Heart left ventricle (tissue), 16 donors: ENCODE data around the gene TIAL1. TPM values are rescaled to one million over a fixed set of nuclear protein-coding genes. Genes with fewer than 3 reads are reported as not detected.

ENCODE experiments used
- ATAC-seq, 4 donors: fragments of 200-7000 bp; cut with Tn5 transposase; one replicate each; pipeline ENCODE4 v1.9.1; 2020 to 2022; ENCODE audit warnings: moderate library complexity in 4 of 4, mild to moderate bottlenecking in 3 of 4, moderate number of reproducible peaks in 1 of 4
- DNase-seq, 5 donors: peaks; one replicate each; pipeline ENCODE4 v3.0.0-alpha.2; 2020
- H3K27ac ChIP-seq, 12 donors: fragments of 200-600 bp; sonication (generic) in 4 of 12; one replicate each; pipeline versions ENCODE4 v1.5.0 to v1.8.0; 2016 to 2022; ENCODE audit warnings: mild to moderate bottlenecking in 2 of 12
- H3K27me3 ChIP-seq, 9 donors: fragments of 200-600 bp; sonication (generic) in 2 of 9; one replicate each; pipeline versions ENCODE4 v1.5.1 to v1.8.0; 2016 to 2022; ENCODE audit warnings: mild to moderate bottlenecking in 3 of 9
- H3K36me3 ChIP-seq, 9 donors: fragments of 200-600 bp; sonication (generic) in 2 of 9; one replicate each; pipeline versions ENCODE4 v1.5.0 to v1.8.0; 2018 to 2022; ENCODE audit warnings: mild to moderate bottlenecking in 2 of 9
- H3K4me1 ChIP-seq, 12 donors: fragments of 200-600 bp; sonication (generic) in 4 of 12; one replicate each; pipeline versions ENCODE4 v1.5.0 to v1.8.0; 2016 to 2022; ENCODE audit warnings: mild to moderate bottlenecking in 3 of 12
- H3K4me3 ChIP-seq, 12 donors: fragments of 200-600 bp; sonication (generic) in 4 of 12; one replicate each; pipeline versions ENCODE4 v1.5.0 to v1.8.0; 2017 to 2022; ENCODE audit warnings: mild to moderate bottlenecking in 9 of 12, moderate library complexity in 4 of 12
- H3K9me3 ChIP-seq, 12 donors: fragments of 200-600 bp; sonication (generic) in 4 of 12; one replicate each; pipeline versions ENCODE4 v1.5.0 to v1.8.0; 2016 to 2022; ENCODE audit warnings: mild to moderate bottlenecking in 1 of 12
- POLR2A ChIP-seq, 2 donors: fragments of 450-650 bp; IDR thresholded peaks; one replicate each; pipeline ENCODE4 v1.6.1; 2017; ENCODE audit warnings: antibody characterized with exemption in 2 of 2, mild to moderate bottlenecking in 2 of 2, moderate library complexity in 2 of 2
- WGBS, 4 donors: extraction: QIAGEN DNeasy Blood & Tissue Kit in 2 of 4; methylation state at CpG; one replicate each; pipeline versions ENCODE4 v1.1.5 to v1.1.7; 2013 to 2018; 5-methylcytosine and 5-hydroxymethylcytosine counted together
- intact Hi-C, 10 donors: fragments of 100-400 bp; cut with DNase I; formaldehyde crosslinking; loops; one replicate each; pipeline versions ENCODE4 v1.11.1 to v1.14.2; 2022
- polyA plus RNA-seq, 2 donors: library from polyadenylated mRNA; stranded (reverse); fragments of 200-250 nt; gene quantifications; one replicate each; pipeline ENCODE4 v1.2.3, GENCODE V29; 2013
- total RNA-seq, 9 donors: library from RNA; depleted of rRNA in 2 of 9; stranded (reverse); fragments of >200 nt in 2 of 9; fragmentation: NEBNext Ultra II Directional in 3 of 9; extraction: Animal tissue kit (Norgen Biotek cat#: 25700) in 3 of 9; gene quantifications; one replicate each; pipeline versions ENCODE4 v1.1.0 to v1.2.4, GENCODE V29; 2016 to 2023
- TF ChIP-seq, protein P1 (sequence below), 12 donors: fragments of 200-600 bp; sonication (generic) in 4 of 12; IDR thresholded peaks; one replicate each; pipeline versions ENCODE4 v1.5.0 to v1.8.0; 2018 to 2022; ENCODE audit warnings: antibody characterized with exemption in 12 of 12, mild to moderate bottlenecking in 5 of 12
- donor health status: ischemic (EF 13 %, LVEDD 7.1; RV severe dilation, severe dysfunction).
- donor health status: healthy with polysubstance abuse.
- donor health status: DM: no; HTN: yes; CAD: no.
- donor health status: DM: no; HTN: no; CAD: no.
- donor health status: ischemic (EF 25% LVEDD 6.9; RV normal size, moderate dysfunction).
- donor health status: ischemic (EF 25% LVEDD 5.7; RV mildly dilated, moderate dysfunction).
- donor health status: healthy.
- donor health status: DM: yes; HTN: yes; CAD: no.
- donor health status: ischemic (EF 35%, LVEDD 5.7; RV mildly dilated, moderate dysfunction).
- donor health status: nonischemic (EF 11% LVEDD 7.7; RV severe dilation, severe dysfunction).
- donor health status: DM: yes; HTN: yes; CAD: no.
- donor health status: PGD.
- donor health status: ischemic (EF 29% LVEDD 5.4; RV normal size, mild dysfunction).
- donor health status: nonischemic (EF 23%, LVEDD 6.1; RV moderate dilation, normal function).

TIAL1 gene
- total and polyA plus RNA-seq, 11 donors, result 24.8 to 86.3 (median 65.2) TPM

DNA sequence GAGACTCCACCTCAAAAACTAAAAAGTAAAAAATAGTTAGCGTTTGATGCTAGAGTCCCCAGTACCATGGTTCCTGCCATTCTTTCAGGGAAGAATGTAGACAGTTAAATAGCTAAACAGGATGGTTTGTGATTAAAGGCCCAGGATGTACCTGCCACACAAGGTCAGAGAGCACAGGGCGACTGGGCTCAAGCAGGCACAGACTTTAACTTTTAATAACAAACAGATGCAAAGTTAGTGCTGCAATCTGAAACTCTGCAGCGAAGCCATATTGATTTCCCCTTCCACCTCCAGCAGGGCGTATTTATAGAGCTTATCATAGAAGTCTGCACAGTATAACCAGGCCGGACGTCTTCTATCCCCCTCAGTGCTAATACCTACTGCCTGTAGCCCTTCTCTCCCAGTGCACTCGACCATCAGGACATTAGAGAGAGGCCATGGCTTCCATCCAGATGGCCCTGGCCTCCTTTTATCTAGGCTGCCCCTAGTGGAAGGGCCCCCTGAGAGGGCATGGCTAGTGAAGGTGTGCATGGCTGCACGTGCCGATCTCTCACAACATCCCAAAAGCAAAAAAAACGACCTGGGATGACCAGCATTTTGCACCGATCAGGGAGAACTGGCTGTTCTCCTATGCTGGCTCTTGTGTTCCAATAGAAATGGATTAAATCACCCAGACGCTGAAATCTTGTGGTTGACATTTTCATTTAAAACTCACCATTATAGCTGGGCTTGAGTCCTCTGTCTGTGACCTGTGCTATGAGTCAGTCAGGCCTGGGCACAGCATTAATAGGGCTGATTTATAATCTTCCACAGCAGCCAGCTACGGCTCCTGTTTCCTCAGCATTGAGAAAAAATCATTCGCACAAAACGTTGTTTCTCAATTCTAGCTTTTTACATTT, 46.8 kb upstream of the TIAL1 start:
- DNase-seq, result no peak
- Histone ChIP-seq H3K4me3 (no peak overlapping the region), H3K4me1 (no peaks in the 10 kb centered on the region), H3K27ac (no peak overlapping the region), H3K36me3 (no peaks in the 10 kb centered on the region), H3K9me3 (peaks cover 0 to 19% (median 10%) of the 10 kb centered on the region in 12 donors), H3K27me3 (no peaks in the 10 kb centered on the region)
- intact Hi-C loops, result no loop called here
- no peak for ATAC-seq
- no peak for TF ChIP-seq POLR2A (IDR thresholded peaks at IDR 0.05)
- TF ChIP-seq, protein P1, sequence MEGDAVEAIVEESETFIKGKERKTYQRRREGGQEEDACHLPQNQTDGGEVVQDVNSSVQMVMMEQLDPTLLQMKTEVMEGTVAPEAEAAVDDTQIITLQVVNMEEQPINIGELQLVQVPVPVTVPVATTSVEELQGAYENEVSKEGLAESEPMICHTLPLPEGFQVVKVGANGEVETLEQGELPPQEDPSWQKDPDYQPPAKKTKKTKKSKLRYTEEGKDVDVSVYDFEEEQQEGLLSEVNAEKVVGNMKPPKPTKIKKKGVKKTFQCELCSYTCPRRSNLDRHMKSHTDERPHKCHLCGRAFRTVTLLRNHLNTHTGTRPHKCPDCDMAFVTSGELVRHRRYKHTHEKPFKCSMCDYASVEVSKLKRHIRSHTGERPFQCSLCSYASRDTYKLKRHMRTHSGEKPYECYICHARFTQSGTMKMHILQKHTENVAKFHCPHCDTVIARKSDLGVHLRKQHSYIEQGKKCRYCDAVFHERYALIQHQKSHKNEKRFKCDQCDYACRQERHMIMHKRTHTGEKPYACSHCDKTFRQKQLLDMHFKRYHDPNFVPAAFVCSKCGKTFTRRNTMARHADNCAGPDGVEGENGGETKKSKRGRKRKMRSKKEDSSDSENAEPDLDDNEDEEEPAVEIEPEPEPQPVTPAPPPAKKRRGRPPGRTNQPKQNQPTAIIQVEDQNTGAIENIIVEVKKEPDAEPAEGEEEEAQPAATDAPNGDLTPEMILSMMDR (IDR thresholded peaks at IDR 0.05), result no peak
- 79 to 86% (median 84%) methylated on average over 14 to 15 of the region's 15 CpGs for WGBS, 4 donors

DNA sequence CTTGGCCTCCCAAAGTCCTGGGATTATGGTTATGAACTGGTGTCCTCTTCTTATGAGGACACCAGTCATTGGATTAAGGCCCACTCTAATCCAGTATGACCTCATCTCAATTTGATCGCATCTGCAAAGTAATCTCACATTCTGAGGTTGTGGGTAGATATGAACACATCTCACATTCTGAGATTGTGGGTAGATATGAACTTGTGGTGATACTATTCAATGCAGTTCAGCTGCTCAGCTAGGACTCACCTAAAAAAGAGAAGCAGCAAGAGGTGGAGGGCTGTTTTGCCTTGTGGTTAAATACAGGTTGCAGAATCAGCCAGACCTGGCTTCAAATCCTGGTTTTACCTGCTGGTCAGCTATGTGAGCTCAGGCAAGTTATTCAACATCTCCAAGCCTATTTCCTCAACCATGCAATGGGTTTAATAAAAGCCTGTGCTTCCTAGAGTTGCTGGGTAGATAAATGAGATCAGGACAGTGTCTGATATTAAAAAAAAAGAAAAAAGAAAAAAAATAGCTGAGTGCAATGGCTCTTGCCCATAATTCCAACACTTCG, 45.9 kb upstream of the TIAL1 start:
- no peak overlapping the region for H3K4me3 ChIP-seq
- WGBS, 4 donors, result 90 to 96% (median 92%) methylated on average over 2 of the region's 2 CpGs
- H3K27me3 ChIP-seq, result no peaks in the 10 kb centered on the region
- no peak overlapping the region for H3K27ac ChIP-seq
- ATAC-seq, result no peak
- DNase-seq, result no peak
- H3K4me1 ChIP-seq, result no peaks in the 10 kb centered on the region
- H3K9me3 ChIP-seq, result peaks cover 0 to 19% (median 10%) of the 10 kb centered on the region in 12 donors
- intact Hi-C loops, result no loop called here
- no peaks in the 10 kb centered on the region for H3K36me3 ChIP-seq
- TF ChIP-seq, protein P1 (IDR thresholded peaks at IDR 0.05), result no peak
- TF ChIP-seq POLR2A (IDR thresholded peaks at IDR 0.05), result no peak

DNA sequence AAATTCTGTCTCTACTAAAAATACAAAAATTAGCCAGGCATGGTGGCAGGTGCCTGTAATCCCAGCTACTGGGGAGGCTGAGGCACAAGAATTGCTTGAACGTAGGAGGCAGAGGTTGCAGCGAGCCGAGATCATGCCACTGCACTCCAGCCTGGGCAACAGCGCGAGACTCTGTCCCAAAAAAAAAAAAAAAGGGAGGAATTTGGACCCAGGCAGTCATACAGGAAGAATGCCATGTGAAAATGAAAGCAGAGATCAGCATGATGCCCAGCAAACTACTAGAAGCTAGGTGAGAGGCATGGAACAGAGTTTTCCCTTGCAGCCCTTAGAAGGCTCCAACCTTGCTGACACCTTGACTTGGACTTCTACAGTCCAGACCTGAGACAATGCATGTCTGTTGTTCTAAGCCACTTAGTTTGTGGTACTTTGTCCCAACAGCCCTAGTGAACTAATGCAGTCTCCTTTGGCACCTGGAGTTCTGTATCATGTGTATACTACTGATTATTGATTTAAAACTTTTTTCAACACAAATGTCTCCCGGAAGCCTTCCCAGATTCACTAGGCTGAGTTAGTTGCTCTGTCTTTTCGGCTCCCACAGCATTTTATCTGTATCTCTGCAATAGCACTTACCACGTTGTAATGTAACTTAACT, 44.2 kb upstream of the TIAL1 start:
- Histone ChIP-seq H3K27me3 (no peaks in the 10 kb centered on the region), H3K4me1 (no peaks in the 10 kb centered on the region), H3K9me3 (peaks cover 0 to 19% (median 10%) of the 10 kb centered on the region in 12 donors), H3K36me3 (no peaks in the 10 kb centered on the region), H3K27ac (no peak overlapping the region), H3K4me3 (no peak overlapping the region)
- ATAC-seq (no peak), DNase-seq (no peak)
- TF ChIP-seq, protein P1 (IDR thresholded peaks at IDR 0.05), result no peak
- no peak for TF ChIP-seq POLR2A (IDR thresholded peaks at IDR 0.05)
- 69 to 83% (median 74%) methylated on average over 8 of the region's 8 CpGs for WGBS, 4 donors
- intact Hi-C loops, result no loop called here

DNA sequence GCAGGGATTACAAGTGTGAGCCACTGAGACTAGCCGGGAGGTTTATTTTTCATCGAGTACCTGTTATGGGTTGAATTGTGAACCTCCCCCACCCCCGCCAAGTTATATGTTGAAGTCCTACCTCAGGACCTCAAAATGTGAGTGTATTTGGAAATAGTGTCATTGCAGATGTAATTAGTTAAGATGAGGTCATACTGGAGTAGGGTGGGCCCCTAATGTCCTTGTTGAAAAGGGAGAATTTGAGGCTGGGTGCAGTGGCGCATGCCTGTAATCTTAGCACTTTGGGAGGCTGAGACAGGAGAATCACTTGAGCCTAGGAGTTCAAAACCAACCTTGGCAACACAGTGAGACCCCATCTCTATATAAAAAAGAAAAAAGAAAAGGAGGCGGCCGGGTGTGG, 43.6 kb upstream of the TIAL1 start:
- peaks cover 0 to 16% (median 8%) of the 10 kb centered on the region in 12 donors for H3K9me3 ChIP-seq
- DNase-seq (no peak), ATAC-seq (no peak)
- H3K36me3 ChIP-seq, result no peaks in the 10 kb centered on the region
- H3K27ac ChIP-seq, result no peak overlapping the region
- intact Hi-C loops, result no loop called here
- no peaks in the 10 kb centered on the region for H3K27me3 ChIP-seq
- H3K4me1 ChIP-seq, result no peaks in the 10 kb centered on the region
- no peak overlapping the region for H3K4me3 ChIP-seq
- 92 to 95% (median 93%) methylated on average over 6 of the region's 6 CpGs for WGBS, 4 donors
- TF ChIP-seq POLR2A (IDR thresholded peaks at IDR 0.05), result no peak
- TF ChIP-seq, protein P1 (IDR thresholded peaks at IDR 0.05), result no peak
